Vagina (tissue), 2 donors: Measurements from ENCODE around the gene TYW1.
"Not testable (repeated sequence)": the region's sequence is repeated elsewhere in the genome, so short reads cannot be mapped to it uniquely, and the experiment has no call there.

Experiments
- CTCF ChIP-seq, 3 experiments: fragments of 450-650 bp in 2 of 3; fragments of 200-600 bp in 1 of 3; sonication (generic) in 1 of 3; IDR thresholded peaks; one replicate each; pipeline ENCODE4 v1.5.1; 2017 to 2019; ENCODE audit warnings: antibody characterized with exemption in 3 of 3, mild to moderate bottlenecking in 2 of 3, moderate library complexity in 2 of 3
- POLR2A ChIP-seq, 2 donors: fragments of 450-650 bp; IDR thresholded peaks; one replicate each; pipeline ENCODE4 v1.6.1; 2017; ENCODE audit warnings: antibody characterized with exemption in 2 of 2, mild to moderate bottlenecking in 2 of 2, moderate library complexity in 2 of 2
- POLR2AphosphoS5 ChIP-seq, 2 donors: sonication (generic); formaldehyde crosslinking; IDR thresholded peaks; one replicate each; pipeline ENCODE4 v1.9.0; 2017; ENCODE audit warnings: antibody characterized with exemption in 2 of 2, mild to moderate bottlenecking in 2 of 2, low read depth in 1 of 2; ENCODE audit not compliant: insufficient read depth in 1 of 2

- TF ChIP-seq POLR2A (IDR thresholded peaks at IDR 0.05); CTCF (IDR thresholded peaks at IDR 0.05); POLR2AphosphoS5 (IDR thresholded peaks at IDR 0.05; ENCODE audit: insufficient read depth in 1 of 2, low read depth in 1 of 2): not testable (repeated sequence)
These were observed 131.6 kb downstream of the TYW1 start for GRCh38 chr7:67128257-67128656.
